A549 treated with AZD9567 at 1 μM for 4 hours (cell line): Measurements from ENCODE around the gene MKNK1. TPM values are rescaled to one million over a fixed set of nuclear protein-coding genes. Genes with fewer than 3 reads are reported as not detected.

Experiments used
- total RNA-seq: library from RNA; stranded (reverse); fragments of 200-300 nt; extraction: Qiagen RNA extraction; gene quantifications from 5 replicates; pipeline ENCODE4 v1.2.3, GENCODE V29; 2022; ENCODE audit not compliant: insufficient read depth

Gene MKNK1
- total RNA-seq = 20.5 to 29.1 TPM (median 21.0 TPM) in 5 replicates

GRCh38 chr1:46603858-46604549, at the start of gene MKNK1:
Gene MKNK1, minus strand, starts transcription at chr1:46604268. Its CDS starts 20,941 bp downstream, at chr1:46583327.

GRCh38 chr1:46616277-46617107, 12.4 kb upstream of the MKNK1 start, which contains the start of gene MOB3C:
Gene MOB3C, minus strand, starts transcription at chr1:46616811. Its CDS starts 3,490 bp downstream, at chr1:46613321.

GRCh38 chr1:46551597-46552095, 52.4 kb downstream of the MKNK1 start, which contains the start of gene KNCN:
Gene KNCN, minus strand, starts transcription at chr1:46551647. Its CDS starts 432 bp downstream, at chr1:46551215.

Other genes starting within 250 kb of the MKNK1 start
- gene FAAH, start 210.0 kb downstream of the MKNK1 start, total RNA-seq = 0.65 to 1.3 TPM (median 0.78 TPM) in 4 of 5 replicates, not detected in the other
- 0.68 to 1.00 TPM (median 0.80 TPM) in 5 replicates for gene DMBX1, start 114.4 kb downstream of the MKNK1 start, total RNA-seq
- gene KNCN, start 52.6 kb downstream of the MKNK1 start, total RNA-seq = not detected in 5 replicates
- 2.1 to 3.8 TPM (median 3.1 TPM) in 5 replicates for gene MOB3C, start 12.5 kb upstream of the MKNK1 start, total RNA-seq
- 24.2 to 35.3 TPM (median 33.9 TPM) in 5 replicates for gene ATPAF1, start 64.1 kb upstream of the MKNK1 start, total RNA-seq
- gene TEX38, start 67.6 kb upstream of the MKNK1 start, total RNA-seq = 0.23 TPM in 1 of 5 replicates, not detected in the others
- gene EFCAB14, start 114.8 kb upstream of the MKNK1 start, total RNA-seq = 22.2 to 38.2 TPM (median 27.9 TPM) in 5 replicates
- 0.09 TPM in 1 of 5 replicates, not detected in the others for gene CYP4B1, start 194.8 kb upstream of the MKNK1 start, total RNA-seq